GM19240 (cell line): Measurements from ENCODE around the gene ERICH2.

Experiments
- DNase-seq: peaks from one replicate; pipeline ENCODE4 v3.0.0; 2011; ENCODE audit warnings: low spot score; ENCODE audit not compliant: insufficient read length

The ERICH2 gene

GRCh38 chr2:170817093-170818035 lies 47.2 kb downstream of the ERICH2 start:
- DNase-seq, result no peak

DNA sequence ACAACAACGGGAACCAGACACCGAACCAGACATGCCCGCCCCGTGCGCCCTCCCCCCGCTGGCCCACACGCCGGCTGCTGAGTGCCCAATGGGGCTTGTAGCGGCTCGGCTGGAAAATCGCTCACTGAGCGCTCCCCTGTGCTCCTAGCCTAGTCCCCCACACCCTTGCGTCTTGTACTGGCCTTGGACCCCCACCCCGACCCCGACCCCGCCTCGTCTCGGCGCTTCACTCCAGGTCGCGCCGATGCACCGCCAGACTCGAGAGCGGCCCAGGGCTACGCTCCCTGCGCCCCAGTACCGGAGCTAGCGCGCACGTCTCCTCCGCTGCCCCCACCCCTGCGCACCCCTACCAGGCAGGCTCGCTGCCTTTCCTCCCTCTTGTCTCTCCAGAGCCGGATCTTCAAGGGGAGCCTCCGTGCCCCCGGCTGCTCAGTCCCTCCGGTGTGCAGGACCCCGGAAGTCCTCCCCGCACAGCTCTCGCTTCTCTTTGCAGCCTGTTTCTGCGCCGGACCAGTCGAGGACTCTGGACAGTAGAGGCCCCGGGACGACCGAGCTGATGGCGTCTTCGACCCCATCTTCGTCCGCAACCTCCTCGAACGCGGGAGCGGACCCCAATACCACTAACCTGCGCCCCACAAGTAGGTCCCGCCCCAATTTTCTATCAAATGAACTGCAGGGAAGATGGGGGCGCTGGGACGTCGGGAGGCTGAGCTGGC lies 48.0 kb downstream of the ERICH2 start:
- DNase-seq, result no peak

DNA sequence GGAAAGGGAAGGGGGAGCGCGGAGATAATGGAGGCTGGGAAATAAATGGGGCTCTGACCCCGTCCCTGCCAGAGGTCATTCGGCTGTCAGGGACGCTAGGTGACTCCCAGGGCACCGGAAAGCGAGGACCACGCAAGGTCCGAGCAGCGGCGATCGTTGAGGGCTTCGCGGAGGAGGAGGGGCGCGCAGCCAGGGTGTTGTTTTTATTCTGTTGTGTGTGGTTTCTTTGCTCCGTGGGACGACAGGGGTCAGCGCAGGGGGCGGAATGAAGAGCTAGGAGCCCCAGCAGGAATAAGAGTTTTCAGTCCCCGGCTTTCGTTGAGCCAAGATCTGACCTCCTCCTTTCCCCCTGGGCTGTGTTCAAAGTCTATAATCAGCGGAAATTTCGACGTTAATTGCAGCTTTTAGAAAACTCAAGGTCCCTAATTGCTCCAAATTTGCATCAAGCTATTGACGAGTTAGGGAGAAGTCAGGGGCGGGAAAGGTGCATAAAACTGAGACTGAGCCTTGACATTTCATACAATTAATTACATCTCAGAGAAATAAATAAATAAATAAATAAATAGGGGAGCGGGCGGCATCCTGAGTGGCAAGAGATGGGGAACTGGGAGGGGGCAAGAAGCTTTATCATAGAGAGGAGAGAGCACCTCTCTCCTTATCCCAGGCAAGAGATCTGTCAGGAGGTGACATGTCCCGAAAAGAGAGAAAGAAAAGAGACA lies 48.7 kb downstream of the ERICH2 start:
- no peak for DNase-seq

DNA sequence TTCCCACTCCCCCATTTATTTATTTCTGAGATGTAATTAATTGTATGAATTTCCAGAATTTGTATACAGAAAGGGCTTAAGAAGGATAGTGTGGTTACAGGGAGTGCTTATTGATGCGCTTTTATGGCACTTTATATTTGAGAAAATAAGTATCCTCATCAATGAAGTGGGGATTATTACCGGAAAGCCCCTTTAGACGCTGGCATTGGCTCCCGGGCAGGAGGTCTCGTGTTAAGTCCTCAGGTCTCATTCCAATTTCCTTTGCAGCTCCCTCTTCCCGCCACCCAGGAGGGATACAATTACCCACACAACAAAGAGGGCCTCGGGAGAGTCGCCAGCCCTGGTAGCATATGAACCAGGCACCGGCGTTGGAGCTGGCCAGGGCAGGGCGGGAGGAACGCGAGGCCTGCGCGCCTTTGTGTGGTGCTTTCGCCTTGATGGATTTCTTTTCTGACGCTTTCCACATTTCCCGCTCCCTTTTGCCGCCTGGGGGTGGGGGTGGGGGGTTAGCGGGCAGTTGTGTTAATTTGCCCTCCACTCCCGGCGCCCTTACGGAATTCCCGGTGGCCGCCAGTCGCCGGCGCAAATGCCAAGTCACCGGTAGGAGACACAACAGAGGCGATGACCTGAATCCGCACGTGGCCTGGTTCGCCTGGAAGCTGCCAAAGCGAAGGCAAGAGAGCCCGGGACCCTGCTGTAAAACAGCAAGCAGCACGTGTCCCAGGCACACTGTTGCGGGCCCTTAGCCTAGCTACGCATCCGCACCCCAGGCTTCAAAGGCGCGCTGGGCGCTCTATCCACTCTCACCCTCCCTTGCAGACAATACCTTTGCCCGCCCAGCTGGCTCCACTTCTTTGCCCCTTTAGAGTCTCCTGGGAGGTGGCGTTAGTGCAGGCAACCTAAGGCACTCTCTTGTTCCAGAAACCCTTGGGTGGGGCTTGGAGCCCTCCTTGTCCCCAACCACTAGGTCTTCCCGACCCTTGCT lies 49.8 kb downstream of the ERICH2 start:
- no peak for DNase-seq

GRCh38 chr2:170820757-170821530 lies 50.8 kb downstream of the ERICH2 start:
- no peak for DNase-seq

GRCh38 chr2:170821531-170822289 lies 51.5 kb downstream of the ERICH2 start:
- no peak for DNase-seq

DNA sequence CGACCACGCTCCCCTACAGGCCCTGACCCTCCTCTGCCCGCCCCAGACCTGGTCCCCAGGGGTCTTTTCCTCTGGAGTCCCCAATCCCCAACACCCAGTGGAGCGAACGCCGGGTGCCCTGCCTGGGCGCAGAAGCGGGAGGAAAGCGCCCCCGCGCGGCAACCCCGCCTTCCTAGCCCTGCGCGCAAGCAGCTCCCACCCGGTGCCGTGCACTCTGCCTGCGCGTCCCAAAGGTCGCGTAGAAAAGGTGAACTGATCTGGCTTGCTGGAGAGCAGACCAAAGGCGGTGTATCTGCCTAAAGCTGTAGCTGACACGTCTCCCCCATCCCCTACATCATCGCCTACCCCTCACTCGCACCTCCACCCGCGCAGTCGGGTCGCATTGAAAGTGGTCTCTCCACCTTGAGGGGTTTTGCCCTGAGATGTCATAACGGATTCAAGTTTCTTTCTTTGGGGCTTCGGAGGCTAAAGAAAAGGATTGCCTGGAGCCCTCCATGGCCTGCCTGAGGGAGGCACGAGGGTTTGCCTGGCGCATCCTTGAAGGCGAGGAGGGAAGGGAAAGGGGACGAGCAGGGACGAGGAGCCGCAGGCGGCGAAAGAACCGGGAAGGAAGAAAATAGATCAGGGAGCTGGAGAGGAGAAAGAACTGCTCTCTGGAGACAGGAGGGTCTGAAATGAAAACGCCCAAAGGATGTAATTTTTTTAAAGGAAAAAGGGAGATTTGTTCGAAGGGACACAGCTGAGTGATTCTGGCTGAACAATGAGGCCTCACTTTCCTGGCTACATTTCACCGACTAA lies 52.3 kb downstream of the ERICH2 start:
- no peak for DNase-seq

- DNase-seq, result no peak
Observed at GRCh38 chr2:170823088-170823897, 53.1 kb downstream of the ERICH2 start.

- no peak for DNase-seq
Observed at GRCh38 chr2:170823898-170824215, 53.7 kb downstream of the ERICH2 start.

GRCh38 chr2:170824526-170825015 lies 54.4 kb downstream of the ERICH2 start:
- no peak for DNase-seq

DNA sequence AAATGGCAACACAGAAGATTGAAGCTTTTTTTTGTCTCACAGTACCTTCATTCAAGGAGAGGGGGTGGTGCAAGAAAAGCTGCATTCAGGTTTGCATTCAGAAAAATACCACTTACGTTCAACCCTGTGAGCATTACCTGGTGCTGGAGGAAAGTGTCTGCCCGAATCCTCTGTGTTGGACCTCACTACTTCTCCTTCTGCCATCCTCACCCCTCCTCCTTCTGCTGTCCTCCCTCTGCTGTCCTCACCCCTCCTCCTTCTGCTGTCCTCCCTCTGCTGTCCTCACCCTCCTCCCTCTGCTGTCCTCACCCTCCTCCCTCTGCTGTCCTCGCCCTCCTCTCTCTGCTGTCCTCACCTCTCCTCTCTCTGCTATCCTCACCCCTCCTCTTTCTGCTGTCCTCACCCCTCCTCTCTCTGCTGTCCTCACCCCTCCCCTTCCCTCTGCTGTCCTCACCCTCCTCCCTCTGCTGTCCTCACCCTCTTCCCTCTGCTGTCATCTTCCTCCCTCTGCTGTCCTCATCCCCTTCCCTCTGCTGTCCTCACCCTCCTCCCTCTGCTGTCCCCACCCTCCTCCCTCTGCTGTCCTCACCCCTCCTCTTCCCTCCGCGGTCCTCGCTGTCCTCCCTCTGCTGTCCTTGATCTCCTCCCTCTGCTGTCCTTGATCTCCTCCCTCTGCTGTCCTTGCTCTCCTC lies 57.8 kb downstream of the ERICH2 start:
- no peak for DNase-seq

- DNase-seq, result no peak
Observed at GRCh38 chr2:170828533-170828916, 58.3 kb downstream of the ERICH2 start.

DNA sequence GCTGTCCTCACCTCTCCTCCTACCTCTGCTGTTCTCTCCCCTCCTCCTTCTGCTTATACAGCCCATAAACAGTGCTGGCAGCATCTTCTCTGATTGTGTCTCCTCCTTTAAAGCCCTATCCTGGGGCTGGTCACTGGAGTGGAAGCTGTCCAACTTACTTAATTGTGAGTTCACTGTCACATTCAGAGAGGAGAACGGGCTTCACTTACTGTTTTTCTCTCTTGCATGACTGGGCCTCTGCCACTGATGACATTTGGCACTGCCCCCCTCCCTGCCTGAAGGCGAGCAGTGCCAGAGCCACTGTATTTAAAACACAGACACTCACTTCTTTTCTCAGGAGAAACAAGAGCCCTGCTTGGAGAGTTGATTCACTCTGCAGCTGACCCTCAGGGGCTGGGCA lies 58.9 kb downstream of the ERICH2 start:
- no peak for DNase-seq

DNA sequence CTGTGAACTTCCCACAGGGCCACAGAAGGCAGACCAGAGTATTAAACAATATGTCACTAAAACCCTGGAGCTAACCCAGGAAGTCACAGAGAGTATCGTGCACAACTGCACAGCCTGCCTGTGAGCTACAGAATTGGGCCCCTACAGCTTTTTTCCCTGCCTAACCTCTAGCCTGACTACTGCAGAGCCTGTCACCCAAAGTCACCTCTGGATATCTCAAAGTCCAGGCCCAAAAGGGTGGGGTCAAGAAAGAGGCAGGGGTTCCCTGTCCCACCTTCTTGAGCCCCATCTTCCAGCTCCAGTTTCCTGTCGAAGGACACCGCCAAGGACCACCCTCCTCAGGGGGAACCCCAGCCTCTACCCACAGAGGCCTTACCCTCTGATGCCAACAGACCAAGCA lies 60.0 kb downstream of the ERICH2 start:
- DNase-seq, result no peak

GRCh38 chr2:170831115-170831514 lies 60.9 kb downstream of the ERICH2 start:
- DNase-seq, result no peak

GRCh38 chr2:170836027-170836426 lies 65.8 kb downstream of the ERICH2 start:
- no peak for DNase-seq

DNA sequence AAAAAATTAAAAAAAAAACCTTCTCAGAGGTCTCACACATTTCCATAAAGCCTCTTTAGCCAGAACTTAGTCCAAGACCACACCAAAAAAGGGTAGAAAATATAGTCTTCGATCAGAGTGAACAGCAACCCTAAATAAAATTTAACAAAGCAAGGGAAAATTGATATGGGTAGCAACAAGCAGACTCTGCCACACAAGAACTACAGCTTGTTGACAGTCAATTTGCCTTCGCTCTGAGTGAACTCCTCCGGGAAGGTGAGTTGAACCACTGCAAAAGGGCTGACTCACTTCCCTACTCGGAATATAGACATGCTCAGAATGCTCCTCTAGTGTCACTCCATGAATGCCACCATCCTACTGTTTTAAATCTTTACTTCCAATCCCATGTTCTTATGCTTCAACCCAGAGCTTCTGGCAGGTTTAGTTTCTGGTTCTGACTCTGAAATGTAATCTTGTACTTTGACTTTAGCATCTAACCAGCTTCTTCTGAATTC lies 70.6 kb downstream of the ERICH2 start:
- no peak for DNase-seq
